HEK293 (cell line): ENCODE results near the gene LIPE.

Experiments
- CTCF ChIA-PET: fragments of 350-600 bp; formaldehyde crosslinking; extraction: SDS; loops from one replicate; lab custom pipeline; 2021; ENCODE audit warnings: antibody characterized with exemption; lab: Yijun Ruan, JAX
- POLR2A ChIA-PET: fragments of 300-600 bp; formaldehyde crosslinking; extraction: SDS; loops from one replicate; lab custom pipeline; 2020; ENCODE audit warnings: antibody characterized with exemption, inconsistent platforms; lab: Yijun Ruan, JAX
- H3K27ac ChIP-seq: fragments of 200-500 bp; sonication (Bioruptor generic); 2 replicates; pipeline ENCODE4 v1.5.1; 2014; ENCODE audit warnings: low read depth, low read length, control low read depth, inconsistent platforms; ENCODE audit errors: extremely low read depth
- H3K36me3 ChIP-seq, 2 experiments: fragments of 200-500 bp in 1 of 2; sonication (Bioruptor generic) in 1 of 2; 1 replicate in 1 of 2; 2 replicates in 1 of 2; pipeline ENCODE4 v1.5.1; 2014 to 2017; ENCODE audit warnings: inconsistent platforms in 2 of 2, low read length in 2 of 2; ENCODE audit not compliant: control insufficient read depth in 2 of 2, insufficient read depth in 1 of 2
- H3K4me1 ChIP-seq: fragments of 200-500 bp; sonication (Bioruptor generic); 2 replicates; pipeline ENCODE4 v1.5.1; 2014; ENCODE audit warnings: mild to moderate bottlenecking, low read length, inconsistent platforms; ENCODE audit not compliant: control insufficient read depth, insufficient read depth
- H3K4me3 ChIP-seq: 2 replicates; pipeline ENCODE4 v1.5.1; 2011; ENCODE audit warnings: low read depth, mild to moderate bottlenecking, control low read depth, low read length, moderate library complexity
- H3K9me3 ChIP-seq: fragments of 200-500 bp; sonication (Bioruptor generic); 2 replicates; pipeline ENCODE4 v1.5.1; 2014; ENCODE audit warnings: low read depth, low read length, inconsistent platforms; ENCODE audit not compliant: control insufficient read depth, insufficient read depth
- GLI4 ChIP-seq: fragments of 450-650 bp; formaldehyde crosslinking; IDR thresholded peaks from 2 replicates; pipeline ENCODE4 v1.5.1; 2016; ENCODE audit warnings: missing biosample characterization, missing genetic modification characterization
- GLIS1 ChIP-seq: fragments of 450-650 bp; formaldehyde crosslinking; IDR thresholded peaks from 2 replicates; pipeline ENCODE4 v1.5.1; 2016; ENCODE audit warnings: missing biosample characterization, missing genetic modification characterization
- GLIS2 ChIP-seq: fragments of 450-650 bp; formaldehyde crosslinking; IDR thresholded peaks from 2 replicates; pipeline ENCODE4 v1.5.1; 2016; ENCODE audit warnings: missing biosample characterization, missing genetic modification characterization
- ZEB2 ChIP-seq: fragments of 450-650 bp; formaldehyde crosslinking; IDR thresholded peaks from 2 replicates; pipeline ENCODE4 v1.5.1; 2016; ENCODE audit warnings: missing biosample characterization, missing genetic modification characterization
- ZIC2 ChIP-seq: fragments of 450-650 bp; formaldehyde crosslinking; IDR thresholded peaks from 2 replicates; pipeline ENCODE4 v1.5.1; 2016; ENCODE audit warnings: missing biosample characterization, missing genetic modification characterization
- ZNF114 ChIP-seq: fragments of 450-650 bp; formaldehyde crosslinking; IDR thresholded peaks from 2 replicates; pipeline ENCODE4 v1.5.0; 2017; ENCODE audit warnings: missing biosample characterization, missing genetic modification characterization
- ZNF24 ChIP-seq: fragments of 450-650 bp; formaldehyde crosslinking; IDR thresholded peaks from 2 replicates; pipeline ENCODE4 v1.5.1; 2016; ENCODE audit warnings: missing biosample characterization, missing genetic modification characterization
- ZNF274 ChIP-seq, 2 experiments: fragments of 200-500 bp in 1 of 2; fragments of 450-650 bp in 1 of 2; sonication (Bioruptor generic) in 1 of 2; formaldehyde crosslinking in 1 of 2; IDR thresholded peaks; 2 replicates each; pipeline versions ENCODE4 v1.5.1 to v1.6.1; 2014 to 2016; ENCODE audit warnings: borderline replicate concordance in 1 of 2, inconsistent platforms in 1 of 2, low read length in 1 of 2, missing biosample characterization in 1 of 2, missing genetic modification characterization in 1 of 2
- ZNF391 ChIP-seq: fragments of 450-650 bp; formaldehyde crosslinking; IDR thresholded peaks from 2 replicates; pipeline ENCODE4 v1.5.1; 2016; ENCODE audit warnings: low read depth, missing biosample characterization, missing genetic modification characterization, borderline replicate concordance
- ZNF585B ChIP-seq: fragments of 450-650 bp; formaldehyde crosslinking; IDR thresholded peaks from 2 replicates; pipeline ENCODE4 v1.5.1; 2016; ENCODE audit warnings: missing biosample characterization, missing genetic modification characterization
- ZNF623 ChIP-seq: fragments of 450-650 bp; formaldehyde crosslinking; IDR thresholded peaks from 2 replicates; pipeline ENCODE4 v1.5.1; 2016; ENCODE audit warnings: missing biosample characterization, missing genetic modification characterization
- ZNF626 ChIP-seq: fragments of 450-650 bp; sonication (Bioruptor Pico); formaldehyde crosslinking; IDR thresholded peaks from 2 replicates; pipeline ENCODE4 v1.5.1; 2018; ENCODE audit warnings: missing biosample characterization, missing genetic modification characterization, inconsistent platforms
- ZNF768 ChIP-seq: fragments of 450-650 bp; formaldehyde crosslinking; IDR thresholded peaks from 2 replicates; pipeline ENCODE4 v1.5.1; 2018; ENCODE audit warnings: missing biosample characterization, mild to moderate bottlenecking, missing genetic modification characterization
- ZSCAN30 ChIP-seq: fragments of 450-650 bp; IDR thresholded peaks from 2 replicates; pipeline ENCODE4 v1.5.1; 2018; ENCODE audit warnings: missing biosample characterization, mild to moderate bottlenecking, missing genetic modification characterization, moderate library complexity
- ZXDB ChIP-seq: fragments of 450-650 bp; formaldehyde crosslinking; IDR thresholded peaks from 2 replicates; pipeline ENCODE4 v1.5.1; 2016; ENCODE audit warnings: missing biosample characterization, missing genetic modification characterization
- TF ChIP-seq, protein P1 (sequence below): fragments of 450-650 bp; formaldehyde crosslinking; IDR thresholded peaks from 2 replicates; pipeline ENCODE4 v1.5.1; 2016; ENCODE audit warnings: missing biosample characterization, missing genetic modification characterization
- TF ChIP-seq, protein P2 (sequence below): fragments of 450-650 bp; formaldehyde crosslinking; IDR thresholded peaks from 2 replicates; pipeline ENCODE4 v1.5.1; 2017; ENCODE audit warnings: missing biosample characterization, missing genetic modification characterization
- TF ChIP-seq, protein P3 (sequence below): fragments of 450-650 bp; formaldehyde crosslinking; IDR thresholded peaks from 2 replicates; pipeline ENCODE4 v1.5.1; 2016; ENCODE audit warnings: missing biosample characterization, missing genetic modification characterization

LIPE gene

DNA sequence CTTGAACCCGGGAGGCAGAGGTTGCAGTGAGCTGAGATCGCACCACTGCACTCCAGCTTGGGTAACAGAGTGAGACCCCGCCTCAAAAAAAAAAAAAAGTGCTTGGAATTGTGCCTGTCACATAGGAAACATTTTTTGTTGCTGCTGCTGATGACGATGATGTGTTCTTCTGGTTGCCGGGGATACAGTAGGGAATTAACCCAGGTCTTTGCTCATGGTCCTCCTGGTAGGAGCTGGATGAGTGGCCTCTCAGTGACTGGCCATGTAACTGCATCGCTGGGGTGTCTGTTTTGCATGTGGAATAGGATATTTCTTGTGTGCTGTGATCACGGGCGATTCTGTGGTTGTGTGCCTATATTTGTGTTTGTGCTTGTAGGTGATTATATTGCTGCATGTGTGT lies 32.4 kb downstream of the LIPE start (continued):
- TF ChIP-seq, protein P1, sequence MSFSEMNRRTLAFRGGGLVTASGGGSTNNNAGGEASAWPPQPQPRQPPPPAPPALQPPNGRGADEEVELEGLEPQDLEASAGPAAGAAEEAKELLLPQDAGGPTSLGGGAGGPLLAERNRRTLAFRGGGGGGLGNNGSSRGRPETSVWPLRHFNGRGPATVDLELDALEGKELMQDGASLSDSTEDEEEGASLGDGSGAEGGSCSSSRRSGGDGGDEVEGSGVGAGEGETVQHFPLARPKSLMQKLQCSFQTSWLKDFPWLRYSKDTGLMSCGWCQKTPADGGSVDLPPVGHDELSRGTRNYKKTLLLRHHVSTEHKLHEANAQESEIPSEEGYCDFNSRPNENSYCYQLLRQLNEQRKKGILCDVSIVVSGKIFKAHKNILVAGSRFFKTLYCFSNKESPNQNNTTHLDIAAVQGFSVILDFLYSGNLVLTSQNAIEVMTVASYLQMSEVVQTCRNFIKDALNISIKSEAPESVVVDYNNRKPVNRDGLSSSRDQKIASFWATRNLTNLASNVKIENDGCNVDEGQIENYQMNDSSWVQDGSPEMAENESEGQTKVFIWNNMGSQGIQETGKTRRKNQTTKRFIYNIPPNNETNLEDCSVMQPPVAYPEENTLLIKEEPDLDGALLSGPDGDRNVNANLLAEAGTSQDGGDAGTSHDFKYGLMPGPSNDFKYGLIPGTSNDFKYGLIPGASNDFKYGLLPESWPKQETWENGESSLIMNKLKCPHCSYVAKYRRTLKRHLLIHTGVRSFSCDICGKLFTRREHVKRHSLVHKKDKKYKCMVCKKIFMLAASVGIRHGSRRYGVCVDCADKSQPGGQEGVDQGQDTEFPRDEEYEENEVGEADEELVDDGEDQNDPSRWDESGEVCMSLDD (tag by site-specific recombination) = no peak
- no peak for TF ChIP-seq ZNF585B (tag by site-specific recombination)
- TF ChIP-seq, all 188 proteins: peak for 0

DNA sequence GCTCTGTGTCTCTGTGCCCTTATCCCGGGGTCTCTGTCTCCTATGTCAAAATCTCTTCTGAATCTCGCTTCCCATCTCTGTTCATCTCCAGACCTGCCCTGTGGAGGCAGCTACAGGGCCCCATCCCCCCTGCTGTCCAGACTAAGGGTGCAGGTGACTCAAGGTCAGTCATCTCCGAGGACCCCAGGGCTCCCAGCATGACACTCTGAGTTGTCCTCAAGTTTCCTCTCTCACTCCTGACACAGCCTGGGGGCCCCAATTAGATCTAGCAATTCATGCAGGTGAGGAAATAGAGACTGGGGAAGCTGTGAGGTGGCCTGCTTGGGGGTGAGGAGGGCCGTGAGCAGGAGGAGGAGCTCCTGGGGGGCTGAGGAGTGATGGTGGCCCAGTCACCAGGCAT lies 35.0 kb downstream of the LIPE start:
- Histone ChIP-seq H3K4me1 (peaks cover 6% of the 10 kb centered on the region), H3K9me3 (no peaks in the 10 kb centered on the region), H3K36me3 (no peaks in the 10 kb centered on the region; a peak in 1 of 3 replicates), H3K27ac (0 out of 2 replicates have a peak overlapping the region, but pooled peaks have one; percentile 2), H3K4me3 (no peak overlapping the region)
- CTCF ChIA-PET = interaction anchor here (1.0 to 2.1 kb wide), 2 partner anchors 9 to 46 kb away, joined by 3 to 8 read pairs; no protein-coding TSS in a partner anchor
- POLR2A ChIA-PET = no interaction called here
- TF ChIP-seq ZNF274 (IDR thresholded peaks at IDR 0.05; ENCODE audit: low read length) = no peak
- TF ChIP-seq ZNF274 (tag by site-specific recombination; IDR thresholded peaks at IDR 0.05; ENCODE audit: borderline replicate concordance) = no peak
- TF ChIP-seq ZIC2 (tag by site-specific recombination) = peak; percentile 91
- no peak for TF ChIP-seq ZNF626 (tag by site-specific recombination)
- TF ChIP-seq ZSCAN30 = no peak
- TF ChIP-seq ZNF114 (tag by site-specific recombination) = no peak
- no peak for TF ChIP-seq ZNF768
- TF ChIP-seq, protein P2, sequence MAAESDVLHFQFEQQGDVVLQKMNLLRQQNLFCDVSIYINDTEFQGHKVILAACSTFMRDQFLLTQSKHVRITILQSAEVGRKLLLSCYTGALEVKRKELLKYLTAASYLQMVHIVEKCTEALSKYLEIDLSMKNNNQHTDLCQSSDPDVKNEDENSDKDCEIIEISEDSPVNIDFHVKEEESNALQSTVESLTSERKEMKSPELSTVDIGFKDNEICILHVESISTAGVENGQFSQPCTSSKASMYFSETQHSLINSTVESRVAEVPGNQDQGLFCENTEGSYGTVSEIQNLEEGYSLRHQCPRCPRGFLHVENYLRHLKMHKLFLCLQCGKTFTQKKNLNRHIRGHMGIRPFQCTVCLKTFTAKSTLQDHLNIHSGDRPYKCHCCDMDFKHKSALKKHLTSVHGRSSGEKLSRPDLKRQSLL (tag by site-specific recombination) = no peak
- TF ChIP-seq, protein P3, sequence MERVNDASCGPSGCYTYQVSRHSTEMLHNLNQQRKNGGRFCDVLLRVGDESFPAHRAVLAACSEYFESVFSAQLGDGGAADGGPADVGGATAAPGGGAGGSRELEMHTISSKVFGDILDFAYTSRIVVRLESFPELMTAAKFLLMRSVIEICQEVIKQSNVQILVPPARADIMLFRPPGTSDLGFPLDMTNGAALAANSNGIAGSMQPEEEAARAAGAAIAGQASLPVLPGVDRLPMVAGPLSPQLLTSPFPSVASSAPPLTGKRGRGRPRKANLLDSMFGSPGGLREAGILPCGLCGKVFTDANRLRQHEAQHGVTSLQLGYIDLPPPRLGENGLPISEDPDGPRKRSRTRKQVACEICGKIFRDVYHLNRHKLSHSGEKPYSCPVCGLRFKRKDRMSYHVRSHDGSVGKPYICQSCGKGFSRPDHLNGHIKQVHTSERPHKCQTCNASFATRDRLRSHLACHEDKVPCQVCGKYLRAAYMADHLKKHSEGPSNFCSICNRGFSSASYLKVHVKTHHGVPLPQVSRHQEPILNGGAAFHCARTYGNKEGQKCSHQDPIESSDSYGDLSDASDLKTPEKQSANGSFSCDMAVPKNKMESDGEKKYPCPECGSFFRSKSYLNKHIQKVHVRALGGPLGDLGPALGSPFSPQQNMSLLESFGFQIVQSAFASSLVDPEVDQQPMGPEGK (tag by site-specific recombination) = no peak
- TF ChIP-seq ZNF623 (tag by site-specific recombination) = no peak
- TF ChIP-seq GLIS1 (tag by site-specific recombination) = peak; percentile 80
- 0 out of 2 replicates have a peak, but pooled peaks have one; percentile 13 for TF ChIP-seq GLIS2 (tag by site-specific recombination)

DNA sequence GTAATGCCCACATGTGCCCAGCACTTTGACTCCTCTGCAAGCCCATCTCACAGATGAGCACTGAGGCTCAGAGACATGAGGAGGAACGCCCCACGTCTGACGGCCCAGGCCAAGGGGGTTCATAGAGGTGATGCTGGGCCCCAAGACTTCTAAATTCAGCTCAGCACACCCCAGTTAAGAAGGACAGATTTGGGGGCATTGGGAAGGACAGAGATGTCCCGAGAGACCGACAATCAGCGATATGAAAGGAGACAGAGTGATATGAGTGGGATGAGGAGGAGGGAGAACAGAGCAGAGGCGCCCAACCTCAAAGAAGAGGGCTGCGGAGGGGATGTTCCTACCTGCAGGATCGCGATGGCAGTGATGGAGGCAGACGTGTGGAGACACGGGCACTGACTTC lies 37.3 kb downstream of the LIPE start, which contains the start of gene CNFN:
CNFN (minus strand) TSS at position 399 of the 400 bp plus-strand sequence. CDS start 1,260 bp downstream, outside the sequence.
- peaks cover 4% of the 10 kb centered on the region; the same call in 1 of the 2 replicates for H3K4me1 ChIP-seq
- POLR2A ChIA-PET = interaction anchor here (0.6 to 4.1 kb wide), 2 partner anchors 7 to 88 kb away, joined by 3 to 34 read pairs; partner anchors contain the start of gene PAFAH1B3
- no peaks in the 10 kb centered on the region; a peak in 1 of 3 replicates for H3K36me3 ChIP-seq
- TF ChIP-seq ZNF391 (tag by site-specific recombination) (no peak), ZEB2 (tag by site-specific recombination) (no peak), GLI4 (no peak), ZNF24 (tag by site-specific recombination) (no peak), ZXDB (tag by site-specific recombination) (no peak)
- no peaks in the 10 kb centered on the region for H3K9me3 ChIP-seq
- H3K4me3 ChIP-seq = no peak within 1 kb of the TSS
- H3K27ac ChIP-seq = no peak within 1 kb of the TSS
- CTCF ChIA-PET = interaction anchor here (0.6 to 1.0 kb wide), 2 partner anchors 11 to 439 kb away, joined by 3 to 8 read pairs; no protein-coding TSS in a partner anchor
